Left ventricle myocardium superior (tissue), 1 donor: ENCODE measurements around the gene LEPR. TPM values are rescaled to one million over a fixed set of nuclear protein-coding genes. Genes with fewer than 3 reads are reported as not detected.
"Not testable (repeated sequence)": the region's sequence is repeated elsewhere in the genome, so short reads cannot be mapped to it uniquely, and the experiment has no call there.

Experiments used
- ATAC-seq: fragments of 200-7000 bp; cut with Tn5 transposase; one replicate; pipeline ENCODE4 v1.9.1; 2020; ENCODE audit warnings: mild to moderate bottlenecking, moderate library complexity
- DNase-seq: peaks from one replicate; pipeline ENCODE4 v3.0.0-alpha.2; 2020
- intact Hi-C: fragments of 100-400 bp; cut with micrococcal nuclease; formaldehyde crosslinking; loops from one replicate; pipeline ENCODE4 v1.11.0; 2022
- total RNA-seq: library from RNA; stranded (reverse); fragmentation: NEBNext Ultra II Directional; extraction: Animal tissue kit (Norgen Biotek cat#: 25700); gene quantifications from one replicate; pipeline ENCODE4 v1.2.1, GENCODE V29; 2021
- donor health status: DM: no; HTN: yes; CAD: no; lungs with severe emphysema.

LEPR gene
- total RNA-seq, 1 donor from 2014 or later = 4.4 TPM

GRCh38 chr1:65429806-65430205 is 9.3 kb downstream of the LEPR start:
- intact Hi-C loops = loop anchor here (5.0 kb wide), 1 partner anchor 257 kb away; no protein-coding TSS in a partner anchor
- DNase-seq = no peak
- no peak for ATAC-seq

- ATAC-seq (no peak), DNase-seq (no peak)
- intact Hi-C loops = loop anchor here (5.0 kb wide), 1 partner anchor 256 kb away; no protein-coding TSS in a partner anchor
These were observed 10.7 kb downstream of the LEPR start for GRCh38 chr1:65431111-65431705.

GRCh38 chr1:65432918-65433317 is 12.4 kb downstream of the LEPR start:
- no peak for DNase-seq
- intact Hi-C loops = loop anchor here (5.0 kb wide), 1 partner anchor 254 kb away; no protein-coding TSS in a partner anchor
- ATAC-seq = no peak

- ATAC-seq (no peak), DNase-seq (no peak)
- intact Hi-C loops = loop anchor here (5.0 kb wide), 1 partner anchor 253 kb away; no protein-coding TSS in a partner anchor
These were observed 13.8 kb downstream of the LEPR start for GRCh38 chr1:65434255-65434654.

- DNase-seq = no peak
- ATAC-seq = no peak
- intact Hi-C loops = loop anchor here (5.0 kb wide), 1 partner anchor 253 kb away; no protein-coding TSS in a partner anchor
These were observed 14.3 kb downstream of the LEPR start for GRCh38 chr1:65434760-65435159.

- DNase-seq (no peak), ATAC-seq (no peak)
- intact Hi-C loops = no loop called here
These were observed 15.5 kb downstream of the LEPR start for GRCh38 chr1:65435987-65436386.

- no peak for DNase-seq
- no peak for ATAC-seq
- intact Hi-C loops = no loop called here
These were observed 17.1 kb downstream of the LEPR start for GRCh38 chr1:65437616-65438015.

- intact Hi-C loops = no loop called here
- ATAC-seq = no peak
- DNase-seq = no peak
These were observed 19.9 kb downstream of the LEPR start for GRCh38 chr1:65440322-65440900.

GRCh38 chr1:65440915-65441314 is 20.4 kb downstream of the LEPR start:
- ATAC-seq (no peak), DNase-seq (no peak)
- intact Hi-C loops = no loop called here

- intact Hi-C loops = no loop called here
- ATAC-seq = no peak
- no peak for DNase-seq
These were observed 21.0 kb downstream of the LEPR start for GRCh38 chr1:65441464-65441863.

- DNase-seq (no peak), ATAC-seq (no peak)
- intact Hi-C loops = no loop called here
These were observed 22.0 kb downstream of the LEPR start for GRCh38 chr1:65442442-65442841.

- intact Hi-C loops = no loop called here
- DNase-seq (no peak), ATAC-seq (no peak)
These were observed 23.2 kb downstream of the LEPR start for GRCh38 chr1:65443647-65444046.

- intact Hi-C loops = no loop called here
These were observed 23.7 kb downstream of the LEPR start for GRCh38 chr1:65444128-65444640.

GRCh38 chr1:65445837-65446236 is 25.4 kb downstream of the LEPR start:
- ATAC-seq = no peak
- DNase-seq = no peak
- intact Hi-C loops = no loop called here

More at GRCh38 chr1:65444128-65444640, 23.7 kb downstream of the LEPR start:
- no peak for ATAC-seq
- DNase-seq = no peak

- no peak for DNase-seq
- ATAC-seq = no peak
- intact Hi-C loops = no loop called here
These were observed 28.9 kb downstream of the LEPR start for GRCh38 chr1:65449214-65449823.

GRCh38 chr1:65455678-65456077 is 35.2 kb downstream of the LEPR start:
- DNase-seq, intact Hi-C loops, ATAC-seq: not testable (repeated sequence)

- intact Hi-C loops = no loop called here
- DNase-seq (no peak), ATAC-seq (no peak)
These were observed 36.0 kb downstream of the LEPR start for GRCh38 chr1:65456481-65456880.

- intact Hi-C loops = no loop called here
These were observed 37.4 kb downstream of the LEPR start for GRCh38 chr1:65457868-65458267.

GRCh38 chr1:65458730-65459396 is 38.4 kb downstream of the LEPR start:
- no peak for ATAC-seq
- intact Hi-C loops = no loop called here
- DNase-seq = no peak

More at GRCh38 chr1:65457868-65458267, 37.4 kb downstream of the LEPR start:
- ATAC-seq (no peak), DNase-seq (no peak)

GRCh38 chr1:65459397-65459768 is 38.9 kb downstream of the LEPR start:
- DNase-seq (no peak), ATAC-seq (no peak)
- intact Hi-C loops = no loop called here
